Heart left ventricle (tissue), 13 donors: ENCODE data around the gene RET.

Experiments
- POLR2A ChIP-seq, 2 donors: fragments of 450-650 bp; IDR thresholded peaks; one replicate each; pipeline ENCODE4 v1.6.1; 2017; ENCODE audit warnings: antibody characterized with exemption in 2 of 2, mild to moderate bottlenecking in 2 of 2, moderate library complexity in 2 of 2
- TF ChIP-seq, protein P1 (sequence below), 12 donors: fragments of 200-600 bp; sonication (generic) in 4 of 12; IDR thresholded peaks; one replicate each; pipeline versions ENCODE4 v1.5.0 to v1.8.0; 2018 to 2022; ENCODE audit warnings: antibody characterized with exemption in 12 of 12, mild to moderate bottlenecking in 5 of 12
- donor health status: ischemic (EF 13 %, LVEDD 7.1; RV severe dilation, severe dysfunction).
- donor health status: DM: no; HTN: yes; CAD: no.
- donor health status: DM: no; HTN: no; CAD: no.
- donor health status: ischemic (EF 25% LVEDD 6.9; RV normal size, moderate dysfunction).
- donor health status: ischemic (EF 25% LVEDD 5.7; RV mildly dilated, moderate dysfunction).
- donor health status: ischemic (EF 35%, LVEDD 5.7; RV mildly dilated, moderate dysfunction).
- donor health status: nonischemic (EF 11% LVEDD 7.7; RV severe dilation, severe dysfunction).
- donor health status: DM: yes; HTN: yes; CAD: no.
- donor health status: PGD.
- donor health status: ischemic (EF 29% LVEDD 5.4; RV normal size, mild dysfunction).
- donor health status: nonischemic (EF 23%, LVEDD 6.1; RV moderate dilation, normal function).

DNA sequence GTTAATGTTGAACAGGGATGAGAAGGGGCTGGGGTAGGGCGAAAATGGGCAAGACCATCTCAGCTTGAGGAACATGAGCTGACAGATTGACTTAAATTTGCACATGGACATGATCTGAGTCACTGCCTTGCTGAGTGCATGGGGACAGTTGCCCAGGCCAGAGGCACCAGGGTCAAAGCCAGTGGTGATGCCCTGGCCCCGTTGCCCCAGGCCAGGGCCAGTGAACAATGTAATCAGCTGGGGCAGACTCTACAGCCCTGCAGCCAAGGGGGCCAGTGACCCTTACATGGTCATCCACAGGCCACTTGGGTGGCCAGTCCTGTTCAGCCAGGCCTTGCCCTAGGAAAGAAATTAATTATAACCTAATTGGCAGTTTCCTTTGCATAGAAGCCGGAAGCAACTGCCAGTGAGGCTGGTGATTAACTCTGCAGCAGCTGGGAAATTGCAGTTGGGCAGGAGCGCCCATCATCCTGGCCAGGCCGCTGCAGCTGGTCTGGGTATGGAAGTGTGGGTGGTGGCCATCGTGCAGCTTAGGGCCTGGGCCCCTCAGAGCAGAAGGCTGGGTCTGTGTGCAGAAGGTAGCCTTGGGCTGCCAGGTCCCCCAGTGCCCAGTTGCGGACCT is 9.6 kb downstream of the RET start:
- TF ChIP-seq POLR2A (IDR thresholded peaks at IDR 0.05): no peak
- TF ChIP-seq, protein P1, sequence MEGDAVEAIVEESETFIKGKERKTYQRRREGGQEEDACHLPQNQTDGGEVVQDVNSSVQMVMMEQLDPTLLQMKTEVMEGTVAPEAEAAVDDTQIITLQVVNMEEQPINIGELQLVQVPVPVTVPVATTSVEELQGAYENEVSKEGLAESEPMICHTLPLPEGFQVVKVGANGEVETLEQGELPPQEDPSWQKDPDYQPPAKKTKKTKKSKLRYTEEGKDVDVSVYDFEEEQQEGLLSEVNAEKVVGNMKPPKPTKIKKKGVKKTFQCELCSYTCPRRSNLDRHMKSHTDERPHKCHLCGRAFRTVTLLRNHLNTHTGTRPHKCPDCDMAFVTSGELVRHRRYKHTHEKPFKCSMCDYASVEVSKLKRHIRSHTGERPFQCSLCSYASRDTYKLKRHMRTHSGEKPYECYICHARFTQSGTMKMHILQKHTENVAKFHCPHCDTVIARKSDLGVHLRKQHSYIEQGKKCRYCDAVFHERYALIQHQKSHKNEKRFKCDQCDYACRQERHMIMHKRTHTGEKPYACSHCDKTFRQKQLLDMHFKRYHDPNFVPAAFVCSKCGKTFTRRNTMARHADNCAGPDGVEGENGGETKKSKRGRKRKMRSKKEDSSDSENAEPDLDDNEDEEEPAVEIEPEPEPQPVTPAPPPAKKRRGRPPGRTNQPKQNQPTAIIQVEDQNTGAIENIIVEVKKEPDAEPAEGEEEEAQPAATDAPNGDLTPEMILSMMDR (IDR thresholded peaks at IDR 0.05): no peak
